Endodermal cell (in vitro differentiated cells): ENCODE results near the gene GPR37. TPM values are rescaled to one million over a fixed set of nuclear protein-coding genes. Genes with fewer than 3 reads are reported as not detected.
A peak's percentile ranks its signal among the peaks of the same experiment; 100 is the strongest.

Experiments used
- DNase-seq: peaks from one replicate; pipeline ENCODE4 v3.0.0-alpha.2; 2017
- H3K27ac ChIP-seq: 2 replicates; pipeline ENCODE4 v1.5.1; 2013; ENCODE audit warnings: mild to moderate bottlenecking, low read depth, low read length, moderate library complexity
- H3K27me3 ChIP-seq: 2 replicates; pipeline ENCODE4 v1.6.1; 2013; ENCODE audit warnings: mild to moderate bottlenecking, low read length, moderate library complexity; ENCODE audit not compliant: insufficient read depth, control insufficient read depth, poor library complexity, severe bottlenecking
- H3K36me3 ChIP-seq: 2 replicates; pipeline ENCODE4 v1.7.0; 2013; ENCODE audit warnings: mild to moderate bottlenecking, low read length, moderate library complexity; ENCODE audit not compliant: control insufficient read depth, insufficient read depth
- H3K4me1 ChIP-seq: one replicate; pipeline ENCODE4 v1.7.0; 2013; ENCODE audit warnings: low read length; ENCODE audit not compliant: control insufficient read depth, insufficient read depth
- H3K4me3 ChIP-seq: 2 replicates; pipeline ENCODE4 v1.5.1; 2013; ENCODE audit warnings: mild to moderate bottlenecking, low read length, moderate library complexity
- H3K9ac ChIP-seq: 2 replicates; pipeline ENCODE4 v1.6.1; 2013; ENCODE audit warnings: mild to moderate bottlenecking, low read length, moderate library complexity; ENCODE audit not compliant: poor library complexity, severe bottlenecking; ENCODE audit errors: extremely low read depth
- H3K9me3 ChIP-seq: 2 replicates; pipeline ENCODE4 v1.6.1; 2013; ENCODE audit warnings: mild to moderate bottlenecking, low read length, moderate library complexity; ENCODE audit not compliant: control insufficient read depth
- H3K27ac Mint-ChIP-seq: 2 replicates; pipeline ENCODE4 v1.8.0; 2020; ENCODE audit warnings: mixed read lengths
- H3K27me3 Mint-ChIP-seq: 2 replicates; pipeline ENCODE4 v1.8.0; 2021; ENCODE audit warnings: mild to moderate bottlenecking, mixed read lengths; ENCODE audit not compliant: insufficient read depth
- H3K36me3 Mint-ChIP-seq: 2 replicates; pipeline ENCODE4 v1.8.0; 2020; ENCODE audit warnings: low read depth, mixed read lengths
- H3K4me1 Mint-ChIP-seq: 2 replicates; pipeline ENCODE4 v1.8.0; 2020; ENCODE audit warnings: mixed read lengths
- H3K4me3 Mint-ChIP-seq: 2 replicates; pipeline ENCODE4 v1.8.0; 2020; ENCODE audit warnings: mild to moderate bottlenecking, moderate library complexity, mixed read lengths
- H3K9me3 Mint-ChIP-seq: 2 replicates; pipeline ENCODE4 v1.8.0; 2020; ENCODE audit warnings: mild to moderate bottlenecking, mixed read lengths
- CTCF ChIP-seq: fragments of 200-600 bp; sonication (generic); conservative IDR thresholded peaks from 2 replicates; pipeline ENCODE4 v1.5.0; 2021; ENCODE audit warnings: antibody characterized with exemption, mild to moderate bottlenecking
- WGBS, 2 experiments: methylation state at CpG; one replicate each; pipeline versions ENCODE4 v1.1.5 to v1.1.7; 2013; ENCODE audit warnings: missing lambda C conversion rate in 2 of 2, mixed read lengths in 1 of 2; ENCODE audit not compliant: insufficient coverage in 1 of 2, insufficient read length in 1 of 2; 5-methylcytosine and 5-hydroxymethylcytosine counted together
- long read RNA-seq, 4 experiments: library from polyadenylated mRNA in 2 of 4; library from RNA in 1 of 4; library from capped mRNA in 1 of 4; stranded (forward) in 3 of 4; unstranded in 1 of 4; transcript quantifications; one replicate each; pipeline ENCODE4 v2.0.0, GENCODE V29; 2020 to 2021; ENCODE audit warnings: inconsistent platforms in 1 of 4
- polyA plus RNA-seq, 2 experiments: library from polyadenylated mRNA; stranded (reverse); fragments of 50-300 nt; gene quantifications; one replicate each; pipeline ENCODE4 v1.2.3, GENCODE V29; 2013
- total RNA-seq, 2 donors: library from RNA; stranded (reverse); fragmentation: NEBNext Ultra II Directional in 1 of 2; extraction: Animal tissue kit (Norgen Biotek cat#: 25700) in 1 of 2; gene quantifications; 2 replicates in 1 of 2; 3 replicates in 1 of 2; pipeline ENCODE4 v1.2.1, GENCODE V29; 2021

The GPR37 gene
- total RNA-seq, result 10 to 100 TPM; 31.6 to 33.1 TPM
- polyA plus RNA-seq (2013, experiment 1 of 2), result 9.2 TPM
- 10.5 TPM for polyA plus RNA-seq (2013, experiment 2 of 2)
- long read RNA-seq, experiment 1, transcript GPR37-201 (2 exons, 3,021 nt), result major isoform, 15 of 18 reads
- long read RNA-seq, experiment 1, partial matches to known transcripts, result 0 of 18 reads
- long read RNA-seq, experiment 1, other reads (novel, unspliced or antisense), result 3 of 18 reads
- long read RNA-seq, experiment 2, transcript GPR37-201 (2 exons, 3,021 nt), result major isoform, 78 of 82 reads
- long read RNA-seq, experiment 2, partial matches to known transcripts, result 0 of 82 reads
- long read RNA-seq, experiment 2, other reads (novel, unspliced or antisense), result 4 of 82 reads
- long read RNA-seq, experiment 3, transcript GPR37-201 (2 exons, 3,021 nt), result major isoform, 148 of 157 reads
- long read RNA-seq, experiment 3, partial matches to known transcripts, result 2 of 157 reads
- long read RNA-seq, experiment 3, other reads (novel, unspliced or antisense), result 7 of 157 reads
- long read RNA-seq, experiment 4, transcript GPR37-201 (2 exons, 3,021 nt), result major isoform, 6 of 14 reads
- long read RNA-seq, experiment 4, partial matches to known transcripts, result 0 of 14 reads
- long read RNA-seq, experiment 4, other reads (novel, unspliced or antisense), result 8 of 14 reads

GRCh38 chr7:124765401-124766352, at the start of gene GPR37:
Gene GPR37, minus strand, starts transcription at chr7:124765792. Its CDS starts 816 bp downstream, at chr7:124764976.
- 0% methylated on average over 5 to 75 of the region's 81 CpGs for WGBS, 2 experiments
- peaks cover 8% of the 10 kb centered on the region for H3K36me3 ChIP-seq
- Mint-ChIP-seq H3K27ac (peak within 1 kb of the TSS; percentile 95), H3K27me3 (peaks cover 5% of the 10 kb centered on the region), H3K4me1 (peaks cover 15% of the 10 kb centered on the region), H3K36me3 (peaks cover 8% of the 10 kb centered on the region), H3K9me3 (peaks cover 7% of the 10 kb centered on the region), H3K4me3 (peak within 1 kb of the TSS; percentile 92)
- peak; percentile 97 for DNase-seq
- H3K4me1 ChIP-seq, result no peaks in the 10 kb centered on the region
- H3K9ac ChIP-seq, result peak within 1 kb of the TSS; percentile 75
- no peak within 1 kb of the TSS for H3K27ac ChIP-seq
- TF ChIP-seq CTCF, result peak; percentile 34
- H3K9me3 ChIP-seq, result no peaks in the 10 kb centered on the region
- peak within 1 kb of the TSS; percentile 100 for H3K4me3 ChIP-seq
- no peaks in the 10 kb centered on the region for H3K27me3 ChIP-seq

- H3K4me1 Mint-ChIP-seq, result peaks cover 10% of the 10 kb centered on the region
- H3K4me3 Mint-ChIP-seq, result no peak overlapping the region
These were observed 48.6 kb upstream of the GPR37 start for GRCh38 chr7:124813994-124814798.

More at GRCh38 chr7:124813994-124814798, 48.6 kb upstream of the GPR37 start:
- DNase-seq, result no peak
- Histone ChIP-seq H3K9ac (no peak overlapping the region), H3K9me3 (no peaks in the 10 kb centered on the region), H3K4me3 (no peak overlapping the region), H3K27ac (no peak overlapping the region), H3K27me3 (no peaks in the 10 kb centered on the region), H3K36me3 (no peaks in the 10 kb centered on the region), H3K4me1 (no peaks in the 10 kb centered on the region)
- H3K9me3 Mint-ChIP-seq, result peaks cover 8% of the 10 kb centered on the region
- TF ChIP-seq CTCF, result no peak
- no peaks in the 10 kb centered on the region for H3K36me3 Mint-ChIP-seq
- no peaks in the 10 kb centered on the region for H3K27me3 Mint-ChIP-seq
- 86% methylated on average over 2 of the region's 2 CpGs; no CpG with 5 or more reads in 1 of the 2 experiments for WGBS, 2 experiments
- H3K27ac Mint-ChIP-seq, result no peak overlapping the region
